SK-N-SH (cell line): ENCODE measurements around the gene LRGUK. TPM values are rescaled to one million over a fixed set of nuclear protein-coding genes. Genes with fewer than 3 reads are reported as not detected.

Source experiments
- CTCF ChIA-PET: fragments of 300-600, 350-600 bp; formaldehyde crosslinking; extraction: SDS; loops from one replicate; lab custom pipeline; 2021; lab: Yijun Ruan, JAX
- POLR2A ChIA-PET: fragments of 350-600 bp; sonication (Branson Sonifier 250); formaldehyde crosslinking; extraction: SDS; loops from one replicate; lab custom pipeline; 2020; ENCODE audit warnings: antibody characterized with exemption, inconsistent platforms; lab: Yijun Ruan, JAX
- DNase-seq: peaks from one replicate; pipeline ENCODE4 v3.0.0; 2012
- H2AFZ ChIP-seq: fragments of 200-600 bp; sonication (generic); 2 replicates; pipeline ENCODE4 v1.8.1; 2016; ENCODE audit warnings: antibody characterized with exemption, mild to moderate bottlenecking, low read depth
- H3F3A ChIP-seq: fragments of 200-600 bp; sonication (generic); replicated peaks from 2 replicates; pipeline ENCODE3; 2016; ENCODE audit warnings: antibody characterized with exemption, mild to moderate bottlenecking; ENCODE audit not compliant: insufficient read depth
- H3K27ac ChIP-seq, 2 experiments: fragments of 200-500 bp in 1 of 2; fragments of 200-600 bp in 1 of 2; sonication (Bioruptor generic) in 1 of 2; sonication (generic), shearing (Covaris generic) in 1 of 2; 2 replicates each; pipeline versions ENCODE4 v1.5.1 to v1.6.1; 2014 to 2016; ENCODE audit warnings: low read depth in 2 of 2, inconsistent platforms in 1 of 2, low read length in 1 of 2, mild to moderate bottlenecking in 1 of 2, mixed read lengths in 1 of 2
- H3K27me3 ChIP-seq: fragments of 200-600 bp; sonication (generic), shearing (Covaris generic); 2 replicates; pipeline ENCODE4 v1.6.1; 2016; ENCODE audit warnings: mixed run types; ENCODE audit not compliant: insufficient read depth
- H3K36me3 ChIP-seq, 2 experiments: fragments of 200-500 bp in 1 of 2; fragments of 200-600 bp in 1 of 2; sonication (Bioruptor generic) in 1 of 2; sonication (generic) in 1 of 2; replicated peaks in 1 of 2; 2 replicates each; pipeline versions ENCODE3 to v1.5.1; 2014 to 2016; ENCODE audit warnings: low read length in 1 of 2, mild to moderate bottlenecking in 1 of 2; ENCODE audit not compliant: insufficient read depth in 2 of 2, control insufficient read depth in 1 of 2
- H3K4me1 ChIP-seq, 2 experiments: fragments of 200-500 bp in 1 of 2; fragments of 200-600 bp in 1 of 2; sonication (Bioruptor generic) in 1 of 2; sonication (generic), shearing (Covaris generic) in 1 of 2; 2 replicates each; pipeline versions ENCODE4 v1.5.1 to v1.6.1; 2014 to 2016; ENCODE audit warnings: low read depth in 1 of 2, low read length in 1 of 2, mixed run types in 1 of 2; ENCODE audit not compliant: insufficient read depth in 2 of 2, control insufficient read depth in 1 of 2
- H3K4me2 ChIP-seq: fragments of 200-600 bp; sonication (generic), shearing (Covaris generic); 2 replicates; pipeline ENCODE4 v1.6.1; 2017; ENCODE audit warnings: mixed run types
- H3K4me3 ChIP-seq, 2 experiments: fragments of 200-500 bp in 1 of 2; fragments of 200-600 bp in 1 of 2; sonication (Bioruptor generic) in 1 of 2; sonication (generic), shearing (Covaris generic) in 1 of 2; 2 replicates each; pipeline versions ENCODE4 v1.5.1 to v1.8.1; 2014 to 2016; ENCODE audit warnings: low read depth in 2 of 2, inconsistent platforms in 1 of 2, low read length in 1 of 2, mild to moderate bottlenecking in 1 of 2, mixed read lengths in 1 of 2, moderate library complexity in 1 of 2
- H3K79me2 ChIP-seq: fragments of 200-600 bp; sonication (generic); 2 replicates; pipeline ENCODE4 v1.8.1; 2017; ENCODE audit warnings: mild to moderate bottlenecking; ENCODE audit not compliant: insufficient read depth
- H3K9ac ChIP-seq: fragments of 200-600 bp; sonication (generic); 2 replicates; pipeline ENCODE4 v1.6.1; 2017; ENCODE audit warnings: mixed run types
- H3K9me2 ChIP-seq: fragments of 200-600 bp; sonication (generic); 2 replicates; pipeline ENCODE4 v1.6.1; 2017; ENCODE audit warnings: mixed run types
- H3K9me3 ChIP-seq: fragments of 200-600 bp; sonication (generic); 2 replicates; pipeline ENCODE4 v1.6.1; 2017; ENCODE audit warnings: mixed run types, mild to moderate bottlenecking, moderate library complexity
- H4K20me1 ChIP-seq: fragments of 200-600 bp; sonication (generic); 2 replicates; pipeline ENCODE4 v1.6.1; 2017; ENCODE audit warnings: mild to moderate bottlenecking, mixed run types; ENCODE audit not compliant: insufficient read depth
- CHD2 ChIP-seq: fragments of 150-350 bp; IDR thresholded peaks from 2 replicates; pipeline ENCODE4 v1.6.1; 2018; ENCODE audit warnings: low read length; ENCODE audit not compliant: partially characterized antibody
- EP300 ChIP-seq, 2 experiments: IDR thresholded peaks; 2 replicates each; pipeline versions ENCODE4 v1.4.0 to v1.6.1; 2012; ENCODE audit warnings: borderline replicate concordance in 1 of 2, low read depth in 1 of 2, low read length in 1 of 2
- EZH2phosphoT487 ChIP-seq: fragments of 200-600 bp; sonication (generic); IDR thresholded peaks from 2 replicates; pipeline ENCODE4 v1.6.1; 2017; ENCODE audit warnings: low read depth, mixed run types, mild to moderate bottlenecking, antibody characterized with exemption, moderate library complexity, borderline replicate concordance
- FOSL2 ChIP-seq: IDR thresholded peaks from 2 replicates; pipeline ENCODE4 v1.4.0; 2012; ENCODE audit warnings: low read depth, mild to moderate bottlenecking, moderate library complexity, borderline replicate concordance
- GABPA ChIP-seq: IDR thresholded peaks from 2 replicates; pipeline ENCODE4 v1.4.0; 2012; ENCODE audit warnings: low read depth, mild to moderate bottlenecking
- GATA2 ChIP-seq: sonication (generic); formaldehyde crosslinking; IDR thresholded peaks from 2 replicates; pipeline ENCODE4 v1.5.0; 2020; ENCODE audit warnings: mild to moderate bottlenecking, missing genetic modification reagents
- IRF3 ChIP-seq: fragments of 150-350 bp; IDR thresholded peaks from 2 replicates; pipeline ENCODE4 v1.6.1; 2016; ENCODE audit warnings: mild to moderate bottlenecking, low read depth, low read length
- JUND ChIP-seq: IDR thresholded peaks from 2 replicates; pipeline ENCODE4 v1.4.0; 2012
- MEF2A ChIP-seq: IDR thresholded peaks from 2 replicates; pipeline ENCODE4 v1.4.0; 2012; ENCODE audit warnings: low read depth, borderline replicate concordance
- NFIC ChIP-seq: IDR thresholded peaks from 2 replicates; pipeline ENCODE4 v1.4.0; 2012; ENCODE audit warnings: borderline replicate concordance
- NRF1 ChIP-seq: IDR thresholded peaks from 2 replicates; pipeline ENCODE4 v1.6.1; 2012; ENCODE audit warnings: low read depth, mild to moderate bottlenecking, low read length
- POLR2AphosphoS5 ChIP-seq: IDR thresholded peaks from 2 replicates; pipeline ENCODE4 v1.6.1; 2012; ENCODE audit warnings: low read depth, low read length
- RCOR1 ChIP-seq: fragments of 150-350 bp; IDR thresholded peaks from 2 replicates; pipeline ENCODE4 v1.6.1; 2017; ENCODE audit warnings: antibody characterized with exemption, low read length
- RFX5 ChIP-seq: IDR thresholded peaks from 2 replicates; pipeline ENCODE4 v1.6.1; 2012; ENCODE audit warnings: mild to moderate bottlenecking, improper control_type of control experiment, low read length
- SIN3A ChIP-seq: IDR thresholded peaks from 2 replicates; pipeline ENCODE4 v1.6.1; 2012; ENCODE audit warnings: low read depth, mild to moderate bottlenecking, low read length, moderate library complexity, borderline replicate concordance
- TAF1 ChIP-seq: IDR thresholded peaks from 2 replicates; pipeline ENCODE4 v1.6.1; 2012; ENCODE audit warnings: low read depth, mild to moderate bottlenecking, low read length, moderate library complexity, borderline replicate concordance
- TCF12 ChIP-seq: IDR thresholded peaks from 2 replicates; pipeline ENCODE4 v1.4.0; 2012
- TEAD4 ChIP-seq: IDR thresholded peaks from 2 replicates; pipeline ENCODE4 v1.4.0; 2012; ENCODE audit warnings: mild to moderate bottlenecking, borderline replicate concordance; ENCODE audit not compliant: insufficient read depth
- WGBS: methylation state at CpG from one replicate; pipeline ENCODE4 v1.1.6; 2017; ENCODE audit warnings: low lambda C conversion rate; 5-methylcytosine and 5-hydroxymethylcytosine counted together
- polyA plus RNA-seq, 3 experiments: library from polyadenylated mRNA; depleted of rRNA; stranded (reverse); fragments of >200 nt; gene quantifications; 2 replicates each; pipeline ENCODE4 v1.2.3, GENCODE V29; 2012
- TF ChIP-seq, protein P1 (sequence below): fragments of 200-600 bp; sonication (generic); IDR thresholded peaks from 2 replicates; pipeline ENCODE4 v1.6.1; 2017; ENCODE audit warnings: antibody characterized with exemption, mild to moderate bottlenecking, moderate library complexity

Gene LRGUK
- polyA plus RNA-seq, 1 of the 3 experiments (the other 2 are of a cell fraction), result 1.5 TPM

GRCh38 chr7:134279898-134280297 is 152.8 kb downstream of the LRGUK start:
- H3K4me3 ChIP-seq, result no peak overlapping the region
- POLR2A ChIA-PET, result no interaction called here
- no peaks in the 10 kb centered on the region for H3F3A ChIP-seq
- TF ChIP-seq IRF3 (no peak), CHD2 (no peak), EP300 (IDR thresholded peaks at IDR 0.05; ENCODE audit: borderline replicate concordance in 1 of 2, low read depth in 1 of 2, low read length in 1 of 2) (no peak), RCOR1 (no peak), FOSL2 (no peak), TEAD4 (no peak), GATA2 (CRISPR knock-in tag) (no peak)
- no peak for DNase-seq
- H3K4me2 ChIP-seq, result no peak overlapping the region
- H3K27ac ChIP-seq, result no peak overlapping the region
- H3K36me3 ChIP-seq, result no peaks in the 10 kb centered on the region
- CTCF ChIA-PET, result interaction anchor here (1.2 kb wide), 1 partner anchor 139 kb away, joined by 3 read pairs; no protein-coding TSS in a partner anchor
- no peak overlapping the region for H2AFZ ChIP-seq
- no peaks in the 10 kb centered on the region for H3K9me3 ChIP-seq
- no peak overlapping the region for H3K9ac ChIP-seq
- no peaks in the 10 kb centered on the region for H3K27me3 ChIP-seq
- H3K4me1 ChIP-seq, result no peaks in the 10 kb centered on the region; a peak in 2 of 4 replicates
- no peaks in the 10 kb centered on the region for H4K20me1 ChIP-seq
- H3K9me2 ChIP-seq, result no peaks in the 10 kb centered on the region
- no peaks in the 10 kb centered on the region for H3K79me2 ChIP-seq

- POLR2A ChIA-PET, result no interaction called here
- no peaks in the 10 kb centered on the region for H3K79me2 ChIP-seq
- no peaks in the 10 kb centered on the region for H4K20me1 ChIP-seq
- no peak overlapping the region for H3K4me3 ChIP-seq
- H3K27me3 ChIP-seq, result no peaks in the 10 kb centered on the region
- no peaks in the 10 kb centered on the region; a peak in 2 of 4 replicates for H3K4me1 ChIP-seq
- CTCF ChIA-PET, result no interaction called here
- H2AFZ ChIP-seq, result no peak overlapping the region
- no peak overlapping the region for H3K9ac ChIP-seq
- H3K9me3 ChIP-seq, result no peaks in the 10 kb centered on the region
- H3K36me3 ChIP-seq, result no peaks in the 10 kb centered on the region
- H3K27ac ChIP-seq, result no peak overlapping the region
- no peaks in the 10 kb centered on the region for H3F3A ChIP-seq
- TF ChIP-seq POLR2AphosphoS5, result no peak
- no peaks in the 10 kb centered on the region for H3K9me2 ChIP-seq
- 55% methylated on average over 2 of the region's 2 CpGs for WGBS
- no peak for DNase-seq
- H3K4me2 ChIP-seq, result no peak overlapping the region
Measured at GRCh38 chr7:134280508-134280907, 153.4 kb downstream of the LRGUK start.

DNA sequence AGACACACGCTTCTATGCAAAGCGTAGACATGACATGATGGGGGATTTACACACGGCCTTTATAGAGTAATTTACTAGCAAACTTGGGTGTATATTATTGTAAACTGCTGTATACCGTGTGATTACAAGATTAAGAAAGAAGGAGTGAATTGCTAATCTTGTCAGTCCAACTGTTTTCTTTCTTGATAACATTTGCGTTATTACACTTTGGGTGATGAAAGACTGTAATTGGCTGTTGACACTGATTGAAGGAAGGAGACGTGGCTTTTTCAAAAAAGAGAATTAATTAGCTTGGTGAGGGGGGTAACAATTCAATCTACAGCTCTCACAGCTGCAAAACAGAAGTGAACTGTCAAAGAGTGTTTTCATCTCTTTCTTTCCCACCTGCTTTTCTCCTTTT is 156.9 kb downstream of the LRGUK start:
- H3K27me3 ChIP-seq, result no peaks in the 10 kb centered on the region
- ChIA-PET POLR2A (no interaction called here), CTCF (interaction anchor here (1.2 kb wide), 1 partner anchor 74 kb away, joined by 3 read pairs; no protein-coding TSS in a partner anchor)
- no peak overlapping the region for H2AFZ ChIP-seq
- H3K4me3 ChIP-seq, result no peak overlapping the region
- H3K4me1 ChIP-seq, result peaks cover 0 to 5% of the 10 kb centered on the region in 2 experiments; a peak in 2 of 4 replicates
- DNase-seq, result no peak
- no peaks in the 10 kb centered on the region for H4K20me1 ChIP-seq
- no peak overlapping the region for H3K9ac ChIP-seq
- H3K4me2 ChIP-seq, result no peak overlapping the region
- no peaks in the 10 kb centered on the region for H3K36me3 ChIP-seq
- 60% methylated on average over 6 of the region's 6 CpGs for WGBS
- no peaks in the 10 kb centered on the region for H3K9me3 ChIP-seq
- TF ChIP-seq SIN3A (no peak), MEF2A (no peak), JUND (no peak), TAF1 (no peak), POLR2AphosphoS5 (no peak), NRF1 (no peak), TCF12 (no peak), RFX5 (no peak), EZH2phosphoT487 (no peak), GABPA (no peak), NFIC (no peak)
- TF ChIP-seq, protein P1, sequence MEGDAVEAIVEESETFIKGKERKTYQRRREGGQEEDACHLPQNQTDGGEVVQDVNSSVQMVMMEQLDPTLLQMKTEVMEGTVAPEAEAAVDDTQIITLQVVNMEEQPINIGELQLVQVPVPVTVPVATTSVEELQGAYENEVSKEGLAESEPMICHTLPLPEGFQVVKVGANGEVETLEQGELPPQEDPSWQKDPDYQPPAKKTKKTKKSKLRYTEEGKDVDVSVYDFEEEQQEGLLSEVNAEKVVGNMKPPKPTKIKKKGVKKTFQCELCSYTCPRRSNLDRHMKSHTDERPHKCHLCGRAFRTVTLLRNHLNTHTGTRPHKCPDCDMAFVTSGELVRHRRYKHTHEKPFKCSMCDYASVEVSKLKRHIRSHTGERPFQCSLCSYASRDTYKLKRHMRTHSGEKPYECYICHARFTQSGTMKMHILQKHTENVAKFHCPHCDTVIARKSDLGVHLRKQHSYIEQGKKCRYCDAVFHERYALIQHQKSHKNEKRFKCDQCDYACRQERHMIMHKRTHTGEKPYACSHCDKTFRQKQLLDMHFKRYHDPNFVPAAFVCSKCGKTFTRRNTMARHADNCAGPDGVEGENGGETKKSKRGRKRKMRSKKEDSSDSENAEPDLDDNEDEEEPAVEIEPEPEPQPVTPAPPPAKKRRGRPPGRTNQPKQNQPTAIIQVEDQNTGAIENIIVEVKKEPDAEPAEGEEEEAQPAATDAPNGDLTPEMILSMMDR, result no peak
- H3K79me2 ChIP-seq, result no peaks in the 10 kb centered on the region
- no peak overlapping the region for H3K27ac ChIP-seq
- H3F3A ChIP-seq, result no peaks in the 10 kb centered on the region
- H3K9me2 ChIP-seq, result no peaks in the 10 kb centered on the region
